Fibroblast of lung (primary cell): Measurements from ENCODE around the gene CDK7.

Experiments used
- EZH2 ChIP-seq: IDR thresholded peaks from 2 replicates; pipeline ENCODE4 v1.5.1; 2012; ENCODE audit warnings: low read length, control low read depth, mild to moderate bottlenecking; ENCODE audit errors: missing control alignments
- TF ChIP-seq, protein P1 (sequence below), 2 donors: IDR thresholded peaks in 1 of 2; conservative IDR thresholded peaks in 1 of 2; 1 replicate in 1 of 2; 2 replicates in 1 of 2; pipeline ENCODE4 v1.5.1; 2011 to 2012; ENCODE audit warnings: low read length in 2 of 2, control low read depth in 1 of 2, inconsistent platforms in 1 of 2, low read depth in 1 of 2, mild to moderate bottlenecking in 1 of 2

DNA sequence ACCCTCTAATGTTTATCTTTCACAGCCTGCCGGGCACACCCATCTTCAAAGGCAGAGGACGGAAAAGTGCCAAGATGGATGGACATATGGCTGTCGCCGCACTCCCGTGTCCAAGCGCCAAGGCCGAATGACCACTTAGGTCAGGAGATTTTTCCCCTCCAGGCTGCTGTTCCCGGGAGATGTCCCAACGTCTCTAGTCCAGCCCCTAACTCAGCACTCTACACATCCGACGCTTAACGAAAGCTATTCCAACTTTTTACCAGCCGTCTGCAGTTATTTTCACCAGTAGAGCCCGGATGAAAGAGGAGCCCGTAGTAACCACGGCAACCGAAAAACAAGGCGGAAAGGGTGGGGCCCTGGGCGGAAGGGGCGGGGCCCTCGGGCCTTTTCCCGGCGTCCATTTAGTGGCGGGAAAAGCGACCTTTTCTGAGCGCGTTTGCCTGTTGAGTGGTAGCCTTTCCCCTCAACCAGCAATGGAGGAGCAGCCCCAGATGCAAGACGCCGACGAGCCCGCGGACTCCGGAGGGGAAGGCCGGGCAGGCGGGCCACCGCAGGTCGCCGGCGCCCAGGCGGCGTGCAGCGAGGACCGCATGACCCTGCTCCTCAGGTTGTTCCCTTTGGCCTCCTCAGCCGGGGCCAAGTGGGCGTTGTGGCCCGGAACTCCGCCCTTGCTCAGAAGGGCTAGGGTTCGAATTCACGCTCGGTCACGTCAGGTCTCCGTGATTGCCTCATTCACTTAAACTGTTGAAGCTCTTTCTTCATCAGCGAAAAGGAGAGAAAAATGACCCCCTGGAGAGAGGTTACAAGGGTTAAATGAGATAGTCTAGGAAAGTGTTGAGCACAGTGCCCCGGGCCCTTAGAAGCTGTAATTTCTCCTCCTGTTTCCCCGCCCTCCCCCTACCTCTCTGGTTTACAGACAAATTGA lies 45.3 kb upstream of the CDK7 start, which contains the start of gene CENPH:
- TF ChIP-seq, protein P1, sequence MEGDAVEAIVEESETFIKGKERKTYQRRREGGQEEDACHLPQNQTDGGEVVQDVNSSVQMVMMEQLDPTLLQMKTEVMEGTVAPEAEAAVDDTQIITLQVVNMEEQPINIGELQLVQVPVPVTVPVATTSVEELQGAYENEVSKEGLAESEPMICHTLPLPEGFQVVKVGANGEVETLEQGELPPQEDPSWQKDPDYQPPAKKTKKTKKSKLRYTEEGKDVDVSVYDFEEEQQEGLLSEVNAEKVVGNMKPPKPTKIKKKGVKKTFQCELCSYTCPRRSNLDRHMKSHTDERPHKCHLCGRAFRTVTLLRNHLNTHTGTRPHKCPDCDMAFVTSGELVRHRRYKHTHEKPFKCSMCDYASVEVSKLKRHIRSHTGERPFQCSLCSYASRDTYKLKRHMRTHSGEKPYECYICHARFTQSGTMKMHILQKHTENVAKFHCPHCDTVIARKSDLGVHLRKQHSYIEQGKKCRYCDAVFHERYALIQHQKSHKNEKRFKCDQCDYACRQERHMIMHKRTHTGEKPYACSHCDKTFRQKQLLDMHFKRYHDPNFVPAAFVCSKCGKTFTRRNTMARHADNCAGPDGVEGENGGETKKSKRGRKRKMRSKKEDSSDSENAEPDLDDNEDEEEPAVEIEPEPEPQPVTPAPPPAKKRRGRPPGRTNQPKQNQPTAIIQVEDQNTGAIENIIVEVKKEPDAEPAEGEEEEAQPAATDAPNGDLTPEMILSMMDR (conservative IDR thresholded peaks at IDR 0.05 in 1 of 2, IDR thresholded peaks at IDR 0.05 in 1 of 2; ENCODE audit: low read depth in 1 of 2, low read length in 2 of 2) = no peak
- no peak for TF ChIP-seq EZH2
